SK-N-SH treated with all-trans-retinoic acid at 6 μM for 48 hours (cell line): Measurements from ENCODE around the gene RNF213.

Experiments used
- ATAC-seq: fragments of 200-7000 bp; cut with Tn5 transposase; 3 replicates; pipeline ENCODE4 v1.9.1; 2020; ENCODE audit warnings: mild to moderate bottlenecking, moderate library complexity
- ARNTL ChIP-seq: fragments of 450-650 bp; formaldehyde crosslinking; IDR thresholded peaks from 2 replicates; pipeline ENCODE4 v1.5.0; 2020; ENCODE audit warnings: low read depth, mild to moderate bottlenecking, moderate library complexity, borderline replicate concordance
- CREB5 ChIP-seq: fragments of 250-450 bp; sonication (Bioruptor Pico); IDR thresholded peaks from 2 replicates; pipeline ENCODE4 v1.5.1; 2020; ENCODE audit warnings: low read depth, mild to moderate bottlenecking, moderate library complexity
- CSDC2 ChIP-seq: fragments of 250-450 bp; sonication (Bioruptor Pico); IDR thresholded peaks from 2 replicates; pipeline ENCODE4 v1.5.0; 2020; ENCODE audit warnings: mild to moderate bottlenecking, moderate library complexity
- ESRRG ChIP-seq: fragments of 250-450 bp; sonication (Bioruptor Pico); IDR thresholded peaks from 2 replicates; pipeline ENCODE4 v1.6.1; 2021; ENCODE audit warnings: mild to moderate bottlenecking
- GLIS3 ChIP-seq: fragments of 250-450 bp; sonication (Bioruptor Pico); IDR thresholded peaks from 2 replicates; pipeline ENCODE4 v1.5.0; 2020; ENCODE audit warnings: mild to moderate bottlenecking, moderate library complexity
- ISL1 ChIP-seq: fragments of 250-450 bp; sonication (Bioruptor Pico); IDR thresholded peaks from 2 replicates; pipeline ENCODE4 v2.1.2; 2022; ENCODE audit warnings: mild to moderate bottlenecking, moderate library complexity
- PATZ1 ChIP-seq: fragments of 250-450 bp; sonication (Bioruptor Pico); IDR thresholded peaks from 2 replicates; pipeline ENCODE4 v1.8.0; 2020; ENCODE audit warnings: mild to moderate bottlenecking, moderate library complexity, borderline replicate concordance
- PPARA ChIP-seq: fragments of 250-450 bp; sonication (Bioruptor Pico); IDR thresholded peaks from 2 replicates; pipeline ENCODE4 v1.5.0; 2020; ENCODE audit warnings: mild to moderate bottlenecking, borderline replicate concordance
- RARB ChIP-seq: fragments of 250-450 bp; sonication (Bioruptor Pico); IDR thresholded peaks from 2 replicates; pipeline ENCODE4 v1.8.0; 2021; ENCODE audit warnings: mild to moderate bottlenecking, moderate library complexity
- SNAI2 ChIP-seq: fragments of 250-450 bp; sonication (Bioruptor Pico); IDR thresholded peaks from 2 replicates; pipeline ENCODE4 v1.5.0; 2020; ENCODE audit warnings: mild to moderate bottlenecking, moderate library complexity
- TCF4 ChIP-seq: fragments of 250-450 bp; sonication (Bioruptor Pico); IDR thresholded peaks from 2 replicates; pipeline ENCODE4 v1.8.0; 2021; ENCODE audit warnings: mild to moderate bottlenecking, moderate library complexity, borderline replicate concordance
- TOX ChIP-seq: fragments of 250-450 bp; sonication (Bioruptor Pico); IDR thresholded peaks from 2 replicates; pipeline ENCODE4 v1.8.0; 2021; ENCODE audit warnings: mild to moderate bottlenecking, moderate library complexity, borderline replicate concordance
- TSHZ2 ChIP-seq: fragments of 250-450 bp; sonication (Bioruptor Pico); IDR thresholded peaks from 2 replicates; pipeline ENCODE4 v1.5.0; 2020; ENCODE audit warnings: mild to moderate bottlenecking, moderate library complexity
- ZC3H10 ChIP-seq: fragments of 250-450 bp; sonication (Bioruptor Pico); IDR thresholded peaks from 2 replicates; pipeline ENCODE4 v1.5.1; 2021; ENCODE audit warnings: mild to moderate bottlenecking, moderate library complexity
- ZFP3 ChIP-seq: fragments of 250-450 bp; sonication (Bioruptor Pico); IDR thresholded peaks from 2 replicates; pipeline ENCODE4 v1.5.0; 2020; ENCODE audit warnings: mild to moderate bottlenecking, moderate library complexity
- ZFP30 ChIP-seq: fragments of 450-650 bp; formaldehyde crosslinking; IDR thresholded peaks from 2 replicates; pipeline ENCODE4 v1.5.0; 2022; ENCODE audit warnings: mild to moderate bottlenecking, moderate library complexity
- ZNF565 ChIP-seq: fragments of 450-650 bp; formaldehyde crosslinking; conservative IDR thresholded peaks from 2 replicates; pipeline ENCODE4 v1.5.0; 2020; ENCODE audit warnings: low read depth, mild to moderate bottlenecking, moderate library complexity
- ZNF8 ChIP-seq: fragments of 450-650 bp; formaldehyde crosslinking; IDR thresholded peaks from 2 replicates; pipeline ENCODE4 v1.5.0; 2020; ENCODE audit warnings: mild to moderate bottlenecking, moderate library complexity
- TF ChIP-seq, protein P1 (sequence below): fragments of 250-450 bp; sonication (Bioruptor Pico); IDR thresholded peaks from 2 replicates; pipeline ENCODE4 v1.5.1; 2021; ENCODE audit warnings: mild to moderate bottlenecking, moderate library complexity
- TF ChIP-seq, protein P2 (sequence below): fragments of 250-450 bp; sonication (Bioruptor Pico); IDR thresholded peaks from 2 replicates; pipeline ENCODE4 v1.8.0; 2021; ENCODE audit warnings: low read depth, mild to moderate bottlenecking, moderate library complexity, borderline replicate concordance

RNF213 gene

GRCh38 chr17:80291260-80291659 is 30.6 kb downstream of the RNF213 start:
- ATAC-seq, result no peak
- TF ChIP-seq PATZ1 (CRISPR knock-in tag), result no peak
- no peak for TF ChIP-seq ARNTL (CRISPR knock-in tag)
- no peak for TF ChIP-seq GLIS3
- TF ChIP-seq ZFP3, result no peak
- no peak for TF ChIP-seq ZNF8 (CRISPR knock-in tag)
- no peak for TF ChIP-seq ZNF565
- TF ChIP-seq TSHZ2 (CRISPR knock-in tag), result no peak
- TF ChIP-seq RARB (CRISPR knock-in tag), result no peak
- no peak for TF ChIP-seq ESRRG (CRISPR knock-in tag)
- TF ChIP-seq CREB5 (CRISPR knock-in tag), result no peak
- no peak for TF ChIP-seq TOX (CRISPR knock-in tag)
- no peak for TF ChIP-seq ZFP30
- no peak for TF ChIP-seq SNAI2
- TF ChIP-seq, protein P1, sequence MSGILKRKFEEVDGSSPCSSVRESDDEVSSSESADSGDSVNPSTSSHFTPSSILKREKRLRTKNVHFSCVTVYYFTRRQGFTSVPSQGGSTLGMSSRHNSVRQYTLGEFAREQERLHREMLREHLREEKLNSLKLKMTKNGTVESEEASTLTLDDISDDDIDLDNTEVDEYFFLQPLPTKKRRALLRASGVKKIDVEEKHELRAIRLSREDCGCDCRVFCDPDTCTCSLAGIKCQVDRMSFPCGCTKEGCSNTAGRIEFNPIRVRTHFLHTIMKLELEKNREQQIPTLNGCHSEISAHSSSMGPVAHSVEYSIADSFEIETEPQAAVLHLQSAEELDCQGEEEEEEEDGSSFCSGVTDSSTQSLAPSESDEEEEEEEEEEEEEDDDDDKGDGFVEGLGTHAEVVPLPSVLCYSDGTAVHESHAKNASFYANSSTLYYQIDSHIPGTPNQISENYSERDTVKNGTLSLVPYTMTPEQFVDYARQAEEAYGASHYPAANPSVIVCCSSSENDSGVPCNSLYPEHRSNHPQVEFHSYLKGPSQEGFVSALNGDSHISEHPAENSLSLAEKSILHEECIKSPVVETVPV (CRISPR knock-in tag), result no peak
- TF ChIP-seq, protein P2, sequence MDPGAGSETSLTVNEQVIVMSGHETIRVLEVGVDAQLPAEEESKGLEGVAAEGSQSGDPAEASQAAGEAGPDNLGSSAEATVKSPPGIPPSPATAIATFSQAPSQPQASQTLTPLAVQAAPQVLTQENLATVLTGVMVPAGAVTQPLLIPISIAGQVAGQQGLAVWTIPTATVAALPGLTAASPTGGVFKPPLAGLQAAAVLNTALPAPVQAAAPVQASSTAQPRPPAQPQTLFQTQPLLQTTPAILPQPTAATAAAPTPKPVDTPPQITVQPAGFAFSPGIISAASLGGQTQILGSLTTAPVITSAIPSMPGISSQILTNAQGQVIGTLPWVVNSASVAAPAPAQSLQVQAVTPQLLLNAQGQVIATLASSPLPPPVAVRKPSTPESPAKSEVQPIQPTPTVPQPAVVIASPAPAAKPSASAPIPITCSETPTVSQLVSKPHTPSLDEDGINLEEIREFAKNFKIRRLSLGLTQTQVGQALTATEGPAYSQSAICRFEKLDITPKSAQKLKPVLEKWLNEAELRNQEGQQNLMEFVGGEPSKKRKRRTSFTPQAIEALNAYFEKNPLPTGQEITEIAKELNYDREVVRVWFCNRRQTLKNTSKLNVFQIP (CRISPR knock-in tag), result no peak
- TF ChIP-seq CSDC2 (CRISPR knock-in tag), result no peak
- TF ChIP-seq TCF4, result no peak
- no peak for TF ChIP-seq PPARA (CRISPR knock-in tag)

- no peak for ATAC-seq
- no peak for TF ChIP-seq PPARA (CRISPR knock-in tag)
- TF ChIP-seq TCF4, result no peak
- no peak for TF ChIP-seq CSDC2 (CRISPR knock-in tag)
- no peak for TF ChIP-seq ZNF565
- TF ChIP-seq, all 23 proteins: peak for 0
These were observed 31.2 kb downstream of the RNF213 start for GRCh38 chr17:80291691-80292487.

DNA sequence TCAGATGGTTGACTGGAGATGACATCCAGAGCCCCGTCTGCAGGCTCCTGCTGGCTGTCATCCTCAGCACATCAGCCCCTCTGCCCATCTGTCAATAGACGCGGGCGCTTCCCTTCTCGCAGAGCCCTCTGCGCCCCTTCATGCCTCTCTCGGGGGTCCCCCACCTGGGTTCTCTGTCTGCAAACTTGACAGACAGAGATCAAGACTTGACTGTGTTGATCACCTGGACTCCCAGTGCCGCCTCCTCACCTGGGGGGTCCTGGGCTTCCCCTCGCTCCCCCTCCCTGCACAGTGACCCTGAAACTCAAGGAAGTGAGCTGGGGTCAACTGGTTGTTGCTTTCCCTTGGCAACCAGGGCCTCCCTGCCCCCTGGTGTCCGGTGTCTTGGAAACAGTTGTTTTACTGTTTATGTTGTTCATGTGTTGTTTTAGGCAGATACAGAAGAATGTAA is 31.9 kb downstream of the RNF213 start:
- ATAC-seq, result no peak
- TF ChIP-seq RARB (CRISPR knock-in tag), result no peak
- TF ChIP-seq, protein P1 (CRISPR knock-in tag), result no peak
- TF ChIP-seq ZFP30, result no peak
- TF ChIP-seq PPARA (CRISPR knock-in tag), result no peak
- TF ChIP-seq PATZ1 (CRISPR knock-in tag), result no peak
- TF ChIP-seq TSHZ2 (CRISPR knock-in tag), result no peak
- no peak for TF ChIP-seq TCF4
- TF ChIP-seq CSDC2 (CRISPR knock-in tag), result no peak
- no peak for TF ChIP-seq ZC3H10 (CRISPR knock-in tag)
- TF ChIP-seq ZNF8 (CRISPR knock-in tag), result no peak
- no peak for TF ChIP-seq ISL1 (CRISPR knock-in tag)
- no peak for TF ChIP-seq ZNF565
